H9 (cell line): ENCODE results near the gene ZNF764. TPM values are rescaled to one million over a fixed set of nuclear protein-coding genes. Genes with fewer than 3 reads are reported as not detected.
"Not testable (repeated sequence)": the region's sequence is repeated elsewhere in the genome, so short reads cannot be mapped to it uniquely, and the experiment has no call there.

Source experiments
- DNase-seq: peaks from one replicate; pipeline ENCODE4 v3.0.0-alpha.2; 2017
- H2AFZ ChIP-seq: one replicate; pipeline ENCODE4 v1.6.1; 2013; ENCODE audit warnings: mild to moderate bottlenecking, low read length, control low read depth, moderate library complexity
- H2AK5ac ChIP-seq: 2 replicates; pipeline ENCODE4 v1.6.1; 2013; ENCODE audit warnings: low read length, control low read depth, mixed read lengths; ENCODE audit not compliant: insufficient read length
- H2BK120ac ChIP-seq: one replicate; pipeline ENCODE4 v1.6.1; 2013; ENCODE audit warnings: low read depth, mild to moderate bottlenecking, low read length, control low read depth, inconsistent platforms; ENCODE audit not compliant: poor library complexity, severe bottlenecking
- H2BK12ac ChIP-seq: 2 replicates; pipeline ENCODE4 v1.6.1; 2013; ENCODE audit warnings: low read length, control low read depth, mixed read lengths, low read depth; ENCODE audit not compliant: insufficient read length
- H2BK15ac ChIP-seq: 2 replicates; pipeline ENCODE4 v1.6.1; 2013; ENCODE audit warnings: low read depth, low read length, control low read depth
- H2BK20ac ChIP-seq: one replicate; pipeline ENCODE4 v1.6.1; 2013; ENCODE audit warnings: low read depth, mild to moderate bottlenecking, low read length, control low read depth, inconsistent platforms; ENCODE audit not compliant: poor library complexity, severe bottlenecking
- H2BK5ac ChIP-seq: 2 replicates; pipeline ENCODE4 v1.6.1; 2013; ENCODE audit warnings: low read length, control low read depth, mixed read lengths; ENCODE audit not compliant: insufficient read length
- H3K14ac ChIP-seq: 2 replicates; pipeline ENCODE4 v1.6.1; 2013; ENCODE audit warnings: low read length, control low read depth; ENCODE audit not compliant: insufficient read depth
- H3K18ac ChIP-seq: 2 replicates; pipeline ENCODE4 v1.6.1; 2013; ENCODE audit warnings: low read depth, mild to moderate bottlenecking, mixed read lengths, low read length, control low read depth; ENCODE audit not compliant: insufficient read length
- H3K23ac ChIP-seq: 2 replicates; pipeline ENCODE4 v1.6.1; 2013; ENCODE audit warnings: low read length, control low read depth, mixed read lengths, low read depth; ENCODE audit not compliant: insufficient read length
- H3K23me2 ChIP-seq: 2 replicates; pipeline ENCODE4 v1.6.1; 2013; ENCODE audit warnings: low read depth, mild to moderate bottlenecking, mixed read lengths, low read length, control low read depth; ENCODE audit not compliant: insufficient read length, poor library complexity, severe bottlenecking
- H3K27ac ChIP-seq: 2 replicates; pipeline ENCODE4 v1.5.1; 2013; ENCODE audit warnings: low read length, control low read depth, mixed read lengths, low read depth; ENCODE audit not compliant: insufficient read length
- H3K27me3 ChIP-seq: 2 replicates; pipeline ENCODE4 v1.6.1; 2013; ENCODE audit warnings: low read length, control low read depth, inconsistent platforms; ENCODE audit not compliant: insufficient read depth
- H3K4ac ChIP-seq: 2 replicates; pipeline ENCODE4 v1.6.1; 2013; ENCODE audit warnings: low read depth, mild to moderate bottlenecking, control low read depth, inconsistent platforms, low read length, moderate library complexity
- H3K4me1 ChIP-seq: 2 replicates; pipeline ENCODE4 v1.6.1; 2013; ENCODE audit warnings: low read length, control low read depth, inconsistent platforms; ENCODE audit not compliant: insufficient read depth
- H3K4me2 ChIP-seq: 2 replicates; pipeline ENCODE4 v1.6.1; 2013; ENCODE audit warnings: low read length, control low read depth, mixed read lengths; ENCODE audit not compliant: insufficient read length, insufficient read depth
- H3K56ac ChIP-seq: 2 replicates; pipeline ENCODE4 v1.6.1; 2013; ENCODE audit warnings: low read depth, mild to moderate bottlenecking, mixed read lengths, low read length, control low read depth; ENCODE audit not compliant: insufficient read length
- H3K79me1 ChIP-seq: 2 replicates; pipeline ENCODE4 v1.6.1; 2013; ENCODE audit warnings: low read depth, mild to moderate bottlenecking, moderate library complexity, low read length, control low read depth, inconsistent platforms; ENCODE audit not compliant: insufficient read depth, poor library complexity, severe bottlenecking
- H3K79me2 ChIP-seq: 2 replicates; pipeline ENCODE4 v1.6.1; 2013; ENCODE audit warnings: low read length, control low read depth, inconsistent platforms; ENCODE audit not compliant: insufficient read depth
- H3K9ac ChIP-seq: 2 replicates; pipeline ENCODE4 v1.6.1; 2013; ENCODE audit warnings: low read length, control low read depth, mixed read lengths; ENCODE audit not compliant: insufficient read length; ENCODE audit errors: extremely low read depth
- H3K9me3 ChIP-seq: one replicate; pipeline ENCODE4 v1.6.1; 2013; ENCODE audit warnings: low read depth, low read length, inconsistent platforms; ENCODE audit not compliant: control insufficient read depth
- H3T11ph ChIP-seq: one replicate; pipeline ENCODE4 v1.6.1; 2013; ENCODE audit warnings: mild to moderate bottlenecking, low read length, control low read depth, inconsistent platforms
- H4K20me1 ChIP-seq: one replicate; pipeline ENCODE4 v1.6.1; 2013; ENCODE audit not compliant: control insufficient read depth, insufficient read length, insufficient read depth
- H4K5ac ChIP-seq: 2 replicates; pipeline ENCODE4 v1.6.1; 2013; ENCODE audit warnings: low read depth, mild to moderate bottlenecking, mixed read lengths, low read length, control low read depth; ENCODE audit not compliant: insufficient read length
- H4K8ac ChIP-seq: replicated peaks from 2 replicates; pipeline ENCODE4 v1.6.1; 2013; ENCODE audit warnings: low read length, control low read depth, mixed read lengths, low read depth; ENCODE audit not compliant: insufficient read length
- H4K91ac ChIP-seq: 2 replicates; pipeline ENCODE4 v1.6.1; 2013; ENCODE audit warnings: low read depth, mild to moderate bottlenecking, moderate library complexity, mixed read lengths, low read length, control low read depth; ENCODE audit not compliant: insufficient read length
- H3K27ac Mint-ChIP-seq, 3 experiments: 2 replicates in 2 of 3; 3 replicates in 1 of 3; pipeline ENCODE4 v1.8.0; 2020 to 2021; ENCODE audit warnings: mixed read lengths in 3 of 3, mild to moderate bottlenecking in 1 of 3, moderate library complexity in 1 of 3
- H3K27me3 Mint-ChIP-seq: 2 replicates; pipeline ENCODE4 v1.8.0; 2021; ENCODE audit warnings: low read depth, mild to moderate bottlenecking, moderate library complexity, mixed read lengths
- H3K36me3 Mint-ChIP-seq, 3 experiments: 2 replicates in 2 of 3; 3 replicates in 1 of 3; pipeline ENCODE4 v1.8.0; 2020 to 2021; ENCODE audit warnings: low read depth in 3 of 3, mixed read lengths in 3 of 3; ENCODE audit not compliant: insufficient read depth in 1 of 3
- H3K4me1 Mint-ChIP-seq, 2 experiments: 2 replicates each; pipeline ENCODE4 v1.8.0; 2020; ENCODE audit warnings: mixed read lengths in 2 of 2
- H3K4me3 Mint-ChIP-seq, 2 experiments: 2 replicates in 1 of 2; 3 replicates in 1 of 2; pipeline ENCODE4 v1.8.0; 2020 to 2021; ENCODE audit warnings: mild to moderate bottlenecking in 2 of 2, mixed read lengths in 2 of 2, moderate library complexity in 1 of 2
- H3K9me3 Mint-ChIP-seq, 2 experiments: 2 replicates in 1 of 2; 3 replicates in 1 of 2; pipeline ENCODE4 v1.8.0; 2020; ENCODE audit warnings: mild to moderate bottlenecking in 2 of 2, mixed read lengths in 2 of 2, moderate library complexity in 1 of 2
- WGBS: extraction: QIAGEN DNeasy Blood & Tissue Kit; methylation state at CpG from one replicate; pipeline ENCODE4 v1.1.7; 2013; ENCODE audit warnings: missing lambda C conversion rate, low lambda C conversion rate, mixed read lengths; ENCODE audit not compliant: insufficient read length; ENCODE audit errors: extremely low coverage; 5-methylcytosine and 5-hydroxymethylcytosine counted together
- total RNA-seq: library from RNA; stranded (reverse); gene quantifications from 2 replicates; pipeline ENCODE4 v1.2.1, GENCODE V29; 2021

The ZNF764 gene
- total RNA-seq, 1 experiment from 2014 or later: 11.4 TPM

DNA sequence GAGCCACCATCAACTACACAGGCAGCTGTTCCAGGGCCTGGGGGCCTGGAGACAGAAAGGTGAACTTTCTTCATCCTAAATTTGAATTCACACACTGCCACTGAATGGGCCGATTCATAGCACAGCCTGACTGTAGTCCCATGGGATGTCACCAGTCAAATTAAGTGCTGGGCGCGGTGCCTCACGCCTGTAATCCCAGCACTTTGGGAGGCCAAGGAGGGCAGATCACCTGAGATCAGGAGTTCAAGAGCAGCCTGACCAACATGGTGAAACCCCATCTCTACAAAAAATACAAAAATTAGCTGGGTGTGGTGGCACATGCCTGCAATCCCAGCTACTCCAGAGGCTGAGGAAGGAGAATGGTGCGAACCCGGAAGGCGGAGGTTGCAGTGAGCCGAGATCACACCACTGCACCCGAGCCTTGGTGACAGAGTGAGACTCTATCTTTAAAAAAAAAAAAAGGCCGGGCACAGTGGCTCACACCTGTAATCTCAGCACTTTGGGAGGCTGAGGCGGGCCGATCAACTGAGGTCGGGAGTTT is 18.1 kb downstream of the ZNF764 start:
- H3K79me2 ChIP-seq, H2AFZ ChIP-seq, H2AK5ac ChIP-seq, H3T11ph ChIP-seq, H2BK120ac ChIP-seq, H3K9me3 ChIP-seq, H3K79me1 ChIP-seq, H3K18ac ChIP-seq, H4K20me1 ChIP-seq, H2BK12ac ChIP-seq, H4K91ac ChIP-seq, H3K56ac ChIP-seq, H4K8ac ChIP-seq, H4K5ac ChIP-seq, H3K9me3 Mint-ChIP-seq, H3K4me1 ChIP-seq, H3K27me3 Mint-ChIP-seq, H3K4me2 ChIP-seq, DNase-seq, H3K4ac ChIP-seq, H3K9ac ChIP-seq, H2BK15ac ChIP-seq, H3K27ac ChIP-seq, H3K23ac ChIP-seq, H3K14ac ChIP-seq, H2BK20ac ChIP-seq, H3K27me3 ChIP-seq, H2BK5ac ChIP-seq: not testable (repeated sequence)
- H3K23me2 ChIP-seq: peaks cover 11% of the 10 kb centered on the region
- H3K4me3 Mint-ChIP-seq: 0 out of 5 replicates have a peak overlapping the region, but pooled peaks of 1 of the 2 experiments have one; percentile 7
- H3K4me1 Mint-ChIP-seq: peaks cover 17 to 20% of the 10 kb centered on the region in 2 experiments
- no CpG with 5 or more reads among the region's 13 CpGs for WGBS
- H3K27ac Mint-ChIP-seq: peak overlapping the region in 1 of 3 experiments; percentile 56; a peak in 2 of 7 replicates
- H3K36me3 Mint-ChIP-seq: peaks cover 3 to 13% (median 6%) of the 10 kb centered on the region in 3 experiments; a peak in 6 of 7 replicates
